Fibroblast of villous mesenchyme (primary cell): Measurements from ENCODE around the gene LDHB. TPM values are rescaled to one million over a fixed set of nuclear protein-coding genes. Genes with fewer than 3 reads are reported as not detected.
"Not testable (repeated sequence)": the region's sequence is repeated elsewhere in the genome, so short reads cannot be mapped to it uniquely, and the experiment has no call there.

Experiments
- DNase-seq: peaks from one replicate; pipeline ENCODE4 v3.0.0-alpha.2; 2010; ENCODE audit warnings: low read depth
- H3K4me3 ChIP-seq: 2 replicates; pipeline ENCODE4 v1.5.1; 2011; ENCODE audit warnings: low read depth, mild to moderate bottlenecking, low read length
- total RNA-seq: library from RNA; depleted of rRNA; stranded (reverse); fragments of >200 nt; gene quantifications from 2 replicates; pipeline ENCODE4 v1.2.3, GENCODE V29; 2012
- TF ChIP-seq, protein P1 (sequence below): IDR thresholded peaks from 2 replicates; pipeline ENCODE4 v1.5.1; 2012; ENCODE audit warnings: low read depth, mild to moderate bottlenecking, low read length; ENCODE audit not compliant: insufficient read depth

Gene LDHB
- total RNA-seq, 1 donor = 613 TPM

GRCh38 chr12:21677204-21677603, 19.6 kb upstream of the LDHB start:
- no peak for DNase-seq
- TF ChIP-seq, protein P1, sequence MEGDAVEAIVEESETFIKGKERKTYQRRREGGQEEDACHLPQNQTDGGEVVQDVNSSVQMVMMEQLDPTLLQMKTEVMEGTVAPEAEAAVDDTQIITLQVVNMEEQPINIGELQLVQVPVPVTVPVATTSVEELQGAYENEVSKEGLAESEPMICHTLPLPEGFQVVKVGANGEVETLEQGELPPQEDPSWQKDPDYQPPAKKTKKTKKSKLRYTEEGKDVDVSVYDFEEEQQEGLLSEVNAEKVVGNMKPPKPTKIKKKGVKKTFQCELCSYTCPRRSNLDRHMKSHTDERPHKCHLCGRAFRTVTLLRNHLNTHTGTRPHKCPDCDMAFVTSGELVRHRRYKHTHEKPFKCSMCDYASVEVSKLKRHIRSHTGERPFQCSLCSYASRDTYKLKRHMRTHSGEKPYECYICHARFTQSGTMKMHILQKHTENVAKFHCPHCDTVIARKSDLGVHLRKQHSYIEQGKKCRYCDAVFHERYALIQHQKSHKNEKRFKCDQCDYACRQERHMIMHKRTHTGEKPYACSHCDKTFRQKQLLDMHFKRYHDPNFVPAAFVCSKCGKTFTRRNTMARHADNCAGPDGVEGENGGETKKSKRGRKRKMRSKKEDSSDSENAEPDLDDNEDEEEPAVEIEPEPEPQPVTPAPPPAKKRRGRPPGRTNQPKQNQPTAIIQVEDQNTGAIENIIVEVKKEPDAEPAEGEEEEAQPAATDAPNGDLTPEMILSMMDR = no peak
- H3K4me3 ChIP-seq = no peak overlapping the region

GRCh38 chr12:21676776-21677175, 19.1 kb upstream of the LDHB start:
- no peak overlapping the region for H3K4me3 ChIP-seq
- no peak for DNase-seq

GRCh38 chr12:21675641-21676040, 18.0 kb upstream of the LDHB start:
- TF ChIP-seq, protein P1 = no peak
- H3K4me3 ChIP-seq = no peak overlapping the region
- no peak for DNase-seq

More at GRCh38 chr12:21676776-21677175, 19.1 kb upstream of the LDHB start:
- TF ChIP-seq, protein P1 = no peak

GRCh38 chr12:21675096-21675495, 17.5 kb upstream of the LDHB start:
- H3K4me3 ChIP-seq = no peak overlapping the region
- TF ChIP-seq, protein P1 = no peak
- DNase-seq = no peak

DNA sequence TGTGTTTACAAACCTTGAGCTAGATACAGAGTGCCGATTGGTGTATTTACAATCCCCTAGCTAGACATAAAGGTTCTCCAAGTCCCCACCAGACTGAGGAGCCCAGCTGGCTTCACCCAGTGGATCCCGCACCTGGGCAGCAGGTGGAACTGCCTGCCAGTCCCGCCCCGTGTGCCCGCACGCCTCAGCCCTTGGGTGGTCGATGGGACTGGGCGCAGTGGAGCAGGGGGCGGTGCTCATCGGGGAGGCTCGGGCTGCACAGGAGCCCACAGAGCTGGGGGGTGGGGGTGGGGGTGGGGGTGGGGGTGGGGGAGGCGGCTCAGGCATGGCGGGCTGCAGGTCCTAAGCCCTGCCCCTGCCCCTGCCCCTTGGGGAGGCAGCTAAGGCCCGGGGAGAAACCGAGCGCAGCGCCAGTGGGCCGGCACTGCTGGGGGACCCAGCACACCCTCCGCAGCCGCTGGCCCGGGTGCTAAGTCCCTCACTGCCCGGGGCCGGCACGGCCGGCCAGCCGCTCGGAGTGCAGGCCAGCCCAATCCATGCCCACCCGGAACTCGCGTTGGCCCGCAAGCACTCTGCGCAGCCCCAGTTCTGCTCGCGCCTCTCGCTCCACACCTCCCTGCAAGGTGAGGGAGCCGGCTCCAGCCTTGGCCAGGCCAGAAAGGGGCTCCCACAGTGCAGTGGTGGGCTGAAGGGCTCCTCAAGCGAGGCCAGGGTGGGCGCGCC, 16.3 kb upstream of the LDHB start:
- not testable (repeated sequence) for H3K4me3 ChIP-seq, DNase-seq

GRCh38 chr12:21672146-21672545, 14.5 kb upstream of the LDHB start:
- H3K4me3 ChIP-seq = no peak overlapping the region
- TF ChIP-seq, protein P1 = no peak
- DNase-seq = no peak

DNA sequence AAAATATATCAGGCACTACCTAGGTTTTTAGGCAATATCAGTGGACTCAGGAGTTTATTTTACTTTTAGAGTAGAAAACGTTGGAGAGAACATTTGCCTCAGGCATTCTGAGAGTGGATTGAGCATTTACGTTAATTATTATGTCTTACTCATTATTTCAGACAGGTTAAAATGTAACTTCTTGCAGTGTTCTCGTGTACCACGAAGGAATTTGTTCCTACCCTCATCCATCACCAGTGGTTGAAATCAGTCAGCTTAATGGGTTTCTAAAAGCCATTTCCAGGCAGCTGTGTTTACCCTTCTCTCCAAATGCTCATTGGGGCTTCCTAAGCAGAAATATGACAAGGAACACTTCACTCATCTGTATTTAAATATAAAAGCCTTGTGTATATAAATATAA, 9.1 kb upstream of the LDHB start:
- no peak overlapping the region for H3K4me3 ChIP-seq
- no peak for DNase-seq
- TF ChIP-seq, protein P1 = no peak
